HG03565 (cell line): ENCODE data around the gene SUGT1.
"Not testable (repeated sequence)": the region's sequence is repeated elsewhere in the genome, so short reads cannot be mapped to it uniquely, and the experiment has no call there.

Source experiments
- ATAC-seq: cut with Tn5 transposase; IDR thresholded peaks from one replicate; pipeline ENCODE4 v1.9.1; 2021; ENCODE audit warnings: mild to moderate bottlenecking, moderate library complexity; ENCODE audit not compliant: unreplicated experiment

The SUGT1 gene

DNA sequence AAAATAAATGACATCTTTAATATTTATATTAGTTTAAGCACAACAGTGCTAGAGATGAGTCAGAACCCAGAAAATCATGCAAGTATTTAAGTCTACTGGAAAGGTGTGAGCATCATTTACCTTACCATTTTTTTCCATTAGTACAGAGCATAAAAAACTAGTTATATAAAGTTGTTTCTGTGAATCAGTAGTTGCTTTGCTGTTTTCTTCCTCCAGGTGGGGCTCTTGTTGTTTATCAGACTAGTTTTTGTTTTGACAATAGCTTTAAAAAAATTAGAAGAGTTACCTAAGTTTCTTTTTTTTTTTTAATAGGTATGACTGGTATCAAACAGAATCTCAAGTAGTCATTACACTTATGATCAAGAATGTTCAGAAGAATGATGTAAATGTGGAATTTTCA, 12.7 kb downstream of the SUGT1 start:
- ATAC-seq, result no peak

DNA sequence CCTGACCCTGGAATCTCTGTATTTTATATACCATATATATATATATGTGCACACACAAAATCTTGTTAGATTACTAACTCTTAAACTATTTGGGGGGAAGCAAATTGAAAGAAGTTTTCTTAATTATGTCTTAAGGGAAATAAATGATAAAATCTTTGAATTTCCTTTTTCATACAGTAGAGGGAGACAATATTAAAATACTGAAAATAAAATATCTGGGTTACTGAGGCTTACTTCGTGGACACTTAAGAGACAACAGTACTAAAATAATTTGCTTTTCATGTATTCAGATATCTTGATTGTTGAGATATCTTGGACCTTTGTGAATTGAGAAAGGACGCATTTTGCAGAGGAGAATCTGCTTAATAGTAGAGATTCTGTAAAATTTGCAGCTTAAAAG, 17.0 kb downstream of the SUGT1 start:
- ATAC-seq, result no peak

DNA sequence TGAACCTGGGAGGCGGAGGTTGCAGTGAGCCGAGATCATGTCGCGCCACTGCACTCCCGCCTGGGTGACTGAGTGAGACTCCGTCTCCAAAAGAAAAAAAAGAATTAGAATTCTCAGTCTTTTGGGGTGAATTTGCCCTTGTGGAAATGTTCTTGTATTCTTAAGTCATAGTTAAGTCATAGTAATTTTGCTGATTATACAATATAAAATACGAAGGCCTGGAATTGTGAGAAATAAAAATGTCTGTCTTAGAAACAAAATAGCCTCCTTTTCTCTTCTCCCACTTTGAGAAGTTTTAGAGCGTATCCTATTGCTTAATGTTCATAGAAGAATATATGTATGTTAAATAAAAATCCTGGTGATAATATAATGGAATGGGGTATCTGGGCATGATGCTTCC, 18.1 kb downstream of the SUGT1 start:
- no peak for ATAC-seq

DNA sequence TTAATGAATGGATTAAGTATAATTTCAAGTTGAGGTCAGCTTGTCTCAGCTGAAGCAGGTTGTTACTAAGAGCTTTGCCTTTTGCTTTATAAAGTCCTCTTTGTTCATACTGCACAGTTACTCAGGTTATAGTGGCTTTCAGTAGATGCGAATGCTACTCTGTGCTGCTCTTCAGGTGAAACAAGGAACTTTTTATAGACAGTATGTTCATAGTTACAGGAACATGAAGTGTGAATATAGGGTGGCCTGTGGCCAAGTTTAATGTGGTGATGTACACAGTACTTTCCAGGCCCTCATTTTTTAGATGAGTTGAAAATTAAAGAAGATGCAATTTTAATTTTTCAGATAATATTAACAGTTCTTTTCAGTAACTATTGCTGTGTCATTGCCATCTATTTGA, 20.8 kb downstream of the SUGT1 start:
- no peak for ATAC-seq

DNA sequence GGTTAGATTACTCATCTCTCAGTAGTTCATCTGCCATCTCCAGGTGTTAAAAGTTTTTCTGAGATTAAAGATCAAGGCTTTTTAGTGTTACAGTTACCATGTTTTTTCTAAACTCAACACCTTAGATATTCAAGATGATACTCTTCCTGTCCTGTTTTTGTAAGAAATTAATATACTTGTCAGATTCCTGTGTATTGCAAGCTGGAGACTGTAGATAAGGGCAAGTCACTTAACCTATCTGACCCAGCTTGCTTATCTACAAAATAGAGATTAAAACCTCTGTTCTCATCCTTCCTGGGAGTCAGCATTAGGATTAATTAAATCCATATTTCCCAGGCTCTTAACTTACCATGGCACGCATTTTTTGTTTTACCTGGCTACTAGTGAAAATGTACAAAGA, 25.2 kb downstream of the SUGT1 start:
- no peak for ATAC-seq

DNA sequence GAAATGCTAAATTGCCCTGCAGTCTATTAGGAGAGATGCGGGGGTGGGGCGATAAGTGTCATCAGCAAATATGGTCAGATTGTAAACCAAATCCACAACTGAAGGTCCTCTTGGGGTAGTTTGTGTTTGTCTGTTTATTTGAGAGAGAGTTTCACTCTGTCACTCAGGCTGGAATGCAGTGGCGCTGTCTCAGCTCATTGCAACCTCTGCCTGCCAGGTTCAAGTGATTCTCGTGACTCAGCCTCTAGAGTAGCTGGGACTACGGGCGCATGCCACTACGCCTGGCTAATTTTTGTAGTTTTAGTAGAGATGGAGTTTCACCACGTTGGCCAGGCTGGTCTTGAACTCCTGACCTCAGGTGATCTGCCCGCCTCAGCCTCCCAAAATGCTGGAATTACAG, 33.2 kb downstream of the SUGT1 start:
- ATAC-seq, result not testable (repeated sequence)

DNA sequence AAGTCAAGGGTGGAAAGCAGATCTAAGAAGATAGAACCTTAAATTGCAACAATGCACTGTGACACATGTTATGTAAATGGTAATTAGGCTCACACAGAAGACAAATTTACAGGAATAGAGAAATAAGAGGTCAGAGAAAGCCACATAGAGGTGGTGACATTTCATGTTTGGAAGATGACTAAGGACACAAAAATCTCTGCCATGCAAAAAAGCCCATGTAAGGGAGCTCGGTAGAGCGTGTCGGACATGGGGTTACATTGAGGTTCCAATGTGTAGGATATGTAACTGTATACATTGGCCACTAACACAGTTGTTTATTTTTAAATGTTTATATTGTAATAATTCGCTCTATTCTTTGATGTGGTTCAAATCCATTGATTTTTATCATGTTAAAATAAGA, 33.7 kb downstream of the SUGT1 start:
- ATAC-seq, result no peak

DNA sequence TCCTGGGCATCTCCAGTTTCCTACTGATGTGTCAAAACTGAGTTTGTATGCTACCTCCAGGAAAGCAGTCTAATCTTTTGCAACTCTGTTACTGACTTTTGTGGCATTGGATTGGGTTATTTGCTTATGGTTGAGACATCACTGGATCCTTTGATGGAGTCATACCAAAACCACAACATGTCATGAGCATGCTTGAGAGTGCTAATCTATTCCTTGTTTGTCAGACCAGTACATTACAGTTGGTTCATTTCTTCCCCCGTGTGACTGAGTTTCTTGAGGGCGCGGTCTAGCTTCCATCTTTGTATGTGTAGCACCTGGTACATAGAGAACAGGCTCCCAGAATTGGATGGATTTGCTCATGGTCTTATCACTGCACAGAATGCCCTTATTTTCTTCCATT, 43.2 kb downstream of the SUGT1 start:
- ATAC-seq, result peak; percentile 85

DNA sequence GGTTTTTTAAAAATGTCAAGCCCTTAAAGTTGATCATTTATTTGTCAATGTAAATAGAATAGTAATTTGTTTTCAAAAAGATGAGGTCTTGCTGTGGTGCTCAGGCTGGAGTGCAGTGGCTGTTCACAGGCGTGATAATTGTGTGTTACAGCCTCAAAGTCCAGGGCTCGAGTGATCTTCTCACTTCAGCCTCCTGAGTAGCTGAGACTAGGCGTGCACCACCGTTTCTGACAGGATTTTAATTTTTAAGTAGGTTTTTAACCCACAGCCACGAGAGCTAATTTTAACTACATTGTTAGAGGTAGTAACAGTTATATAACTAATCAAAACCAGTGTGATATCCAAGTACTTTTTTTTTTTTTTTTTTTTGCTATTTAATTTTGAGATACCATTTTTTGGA, 43.9 kb downstream of the SUGT1 start:
- ATAC-seq, result no peak

DNA sequence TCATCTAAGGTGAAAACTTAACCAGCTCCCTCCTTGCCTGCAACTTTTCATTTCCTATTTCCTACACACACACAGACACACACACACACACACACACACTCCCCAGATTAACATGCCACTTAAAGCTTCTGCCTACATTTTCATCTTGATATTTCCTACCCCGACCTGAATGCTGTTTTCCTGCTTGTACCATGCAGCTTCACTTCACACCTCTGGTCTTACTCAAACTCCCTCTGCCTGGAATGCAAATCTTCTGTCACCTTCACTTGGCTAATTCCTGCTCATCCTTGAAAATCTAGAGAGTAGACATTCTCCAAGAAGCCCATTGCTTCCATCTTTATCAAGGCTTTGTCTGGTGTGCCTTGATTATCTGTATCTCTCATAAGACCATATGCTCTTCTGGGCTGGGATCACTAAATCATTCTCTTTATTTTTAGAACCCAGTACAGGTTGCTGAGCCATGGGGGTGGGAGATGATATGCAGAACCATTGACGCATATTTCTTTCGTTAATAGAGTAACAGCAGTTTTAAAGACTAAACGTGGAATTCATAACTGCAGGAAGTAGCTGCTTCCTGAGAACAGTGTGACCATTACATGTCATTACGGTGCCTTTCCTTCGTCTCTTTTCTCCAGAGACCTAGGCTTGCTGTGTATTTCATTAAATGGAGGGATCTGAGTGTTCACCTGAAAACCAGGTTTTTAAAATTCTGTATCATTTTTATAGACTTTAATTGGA, 49.3 kb downstream of the SUGT1 start:
- no peak for ATAC-seq

DNA sequence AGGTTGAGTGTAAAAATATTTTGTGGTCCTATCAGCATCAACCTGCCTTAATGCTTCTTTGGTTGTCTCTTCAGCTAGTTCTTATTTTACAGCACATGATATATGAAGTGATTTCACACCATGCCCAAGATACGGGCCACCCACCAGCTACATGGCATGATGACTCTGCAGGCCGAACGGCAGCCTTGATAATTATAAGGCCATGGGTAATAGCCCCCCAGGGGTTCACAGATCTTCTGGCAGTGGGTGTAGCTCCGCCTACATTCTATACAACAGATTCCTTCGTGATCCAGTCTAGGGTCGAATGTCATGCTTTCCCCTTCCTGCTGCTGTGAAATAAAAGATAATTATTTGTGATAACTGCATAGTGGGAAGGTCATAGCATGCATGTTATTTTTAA, 50.8 kb downstream of the SUGT1 start:
- ATAC-seq, result no peak

DNA sequence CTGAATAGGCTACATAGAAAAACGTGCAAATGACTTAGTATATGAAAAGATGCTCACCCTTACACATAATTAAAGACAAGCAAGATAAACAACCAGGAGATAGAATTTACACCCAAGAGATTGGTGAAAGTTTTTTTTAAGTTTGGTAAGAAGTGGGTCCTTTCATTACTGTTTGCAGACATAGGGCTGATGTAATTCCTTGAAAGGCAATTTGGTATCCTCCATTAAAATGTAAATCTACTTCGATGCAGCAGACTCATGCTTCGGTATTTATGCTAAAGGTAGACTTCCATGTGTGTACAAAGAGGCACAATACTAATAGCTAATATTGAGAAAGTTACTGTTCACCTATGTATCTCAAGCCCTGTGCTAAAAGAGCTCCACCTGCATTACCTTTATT, 53.4 kb downstream of the SUGT1 start:
- ATAC-seq, result no peak

DNA sequence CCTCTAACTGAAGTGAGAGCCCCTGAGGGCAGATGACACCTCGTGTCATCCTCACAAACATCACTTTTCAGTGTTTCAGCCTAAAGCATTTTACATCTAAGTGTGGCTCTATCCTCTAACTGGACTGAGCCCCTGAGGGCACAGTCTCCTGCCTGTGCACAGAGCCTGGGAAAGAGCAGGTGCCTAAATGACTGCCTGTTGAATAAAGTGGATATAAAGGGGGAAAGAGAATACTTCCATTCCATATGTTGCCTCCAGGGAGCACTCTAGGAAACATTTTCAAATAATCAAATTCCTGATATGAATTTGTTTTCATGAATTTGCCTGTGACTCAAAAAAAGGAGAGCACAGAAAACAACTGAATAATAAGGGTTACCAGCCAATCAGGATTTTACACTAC, 54.7 kb downstream of the SUGT1 start:
- ATAC-seq, result no peak

DNA sequence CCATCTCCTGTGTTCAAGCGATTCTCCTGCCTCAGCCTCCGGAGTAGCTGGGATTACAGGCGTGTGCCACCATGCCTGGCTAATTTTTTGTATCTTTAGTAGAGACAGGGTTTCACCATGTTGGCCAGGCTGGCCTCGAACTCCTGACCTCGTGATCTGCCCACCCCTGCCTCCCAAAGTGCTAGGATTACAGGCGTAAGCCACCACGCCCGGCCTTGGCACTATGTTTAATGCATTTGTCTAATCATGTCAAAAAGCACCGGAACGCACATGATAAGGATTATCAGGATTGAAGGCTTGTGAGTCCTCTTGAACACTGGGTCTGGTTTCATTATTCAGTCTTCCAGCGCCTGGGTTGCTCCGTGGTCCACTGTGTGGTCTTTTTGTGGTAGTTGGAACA, 55.6 kb downstream of the SUGT1 start:
- ATAC-seq, result not testable (repeated sequence)

DNA sequence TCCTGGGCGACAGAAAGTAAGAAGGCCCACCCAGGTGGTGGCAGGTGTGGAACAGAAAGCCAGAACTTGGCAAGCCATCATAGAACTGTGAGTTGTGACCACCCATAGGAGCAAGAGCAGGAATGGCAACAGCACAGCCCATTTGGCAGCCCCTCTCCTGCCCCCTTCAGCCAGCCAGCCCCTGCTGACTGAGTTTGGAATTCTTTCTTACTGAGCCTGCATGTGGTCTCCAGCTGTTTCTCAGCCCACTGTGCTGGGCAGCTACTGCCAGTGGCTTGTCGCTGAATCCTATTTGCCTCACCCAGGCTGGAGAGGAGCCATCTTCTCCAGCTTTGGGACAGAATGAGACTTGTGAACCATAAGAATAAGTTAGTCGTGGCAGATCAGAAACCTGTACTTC, 58.6 kb downstream of the SUGT1 start:
- no peak for ATAC-seq

DNA sequence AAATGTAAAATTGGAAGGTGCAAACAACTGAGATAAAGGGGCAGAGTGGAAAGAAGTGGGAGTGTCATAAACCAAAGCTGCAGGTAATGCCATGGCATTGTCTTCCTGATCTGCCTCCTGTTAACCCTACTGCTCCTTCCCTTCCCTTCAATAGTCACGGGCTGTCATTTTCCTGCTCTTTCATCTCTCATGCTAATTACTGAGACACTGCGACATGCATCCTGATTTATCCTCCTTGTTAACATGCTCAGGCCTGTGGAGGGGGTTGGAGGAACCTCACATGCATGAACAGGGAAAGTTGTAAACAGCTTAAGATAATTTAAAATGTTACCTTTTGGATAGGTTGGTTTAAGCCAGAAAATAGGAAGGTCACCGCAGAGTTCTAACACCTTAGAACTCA, 59.7 kb downstream of the SUGT1 start:
- ATAC-seq, result no peak

DNA sequence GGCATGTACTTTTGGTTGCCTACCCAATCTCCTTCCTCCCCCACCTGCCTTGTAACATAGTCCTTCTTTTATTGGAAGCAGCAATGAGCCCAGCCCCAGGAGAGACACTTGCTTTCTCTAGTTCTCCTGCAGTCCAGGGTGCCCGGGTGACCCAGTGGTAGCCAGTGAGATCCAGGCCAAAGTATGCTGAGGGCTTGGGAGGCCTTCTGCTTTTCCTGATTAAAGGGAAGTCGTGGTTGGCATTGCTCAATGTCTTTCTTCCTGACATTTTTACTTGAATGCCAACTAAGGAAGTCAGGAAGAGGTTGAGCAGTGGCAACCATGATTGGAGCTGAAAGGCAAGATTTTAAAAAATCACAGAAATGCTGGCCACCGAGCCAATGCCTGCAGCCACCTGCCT, 61.3 kb downstream of the SUGT1 start:
- no peak for ATAC-seq

DNA sequence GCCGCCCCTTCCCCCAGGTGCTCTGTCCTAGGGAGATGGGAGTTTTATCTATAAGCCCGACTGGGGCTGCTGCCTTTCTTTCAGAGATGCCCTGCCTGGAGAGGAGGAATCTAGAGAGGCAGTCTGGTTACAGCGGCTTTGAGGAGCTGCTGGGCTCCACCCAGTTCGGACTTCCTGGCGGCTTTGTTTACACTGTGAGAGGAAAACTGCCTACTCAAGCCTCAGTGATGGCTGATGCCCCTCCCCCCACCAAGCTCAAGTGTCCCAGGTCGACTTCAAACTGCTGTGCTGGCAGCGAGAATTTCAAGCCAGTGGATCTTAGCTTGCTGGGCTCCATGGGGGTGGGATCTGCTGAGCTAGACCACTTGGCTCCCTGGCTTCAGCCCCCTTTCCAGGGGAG, 68.3 kb downstream of the SUGT1 start:
- ATAC-seq, result not testable (repeated sequence)

DNA sequence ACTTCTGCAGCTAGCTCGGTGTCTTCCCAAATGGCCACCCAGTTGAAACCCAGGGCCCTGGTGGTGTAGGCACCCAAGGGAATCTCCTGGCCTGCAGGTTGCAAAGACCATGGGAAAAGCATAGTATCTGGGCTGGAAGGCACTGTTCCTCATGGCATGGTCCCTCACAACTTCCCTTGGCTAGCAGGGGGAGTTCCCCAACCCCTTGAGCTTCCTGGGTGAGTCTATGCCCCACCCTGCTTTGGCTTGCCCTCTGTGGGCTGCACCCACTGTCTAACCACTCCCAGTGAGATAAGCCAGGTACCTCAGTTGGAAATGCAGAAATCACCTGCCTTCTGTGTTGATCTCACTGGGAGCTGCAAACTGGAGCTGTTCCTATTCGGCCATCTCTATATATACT, 68.7 kb downstream of the SUGT1 start:
- not testable (repeated sequence) for ATAC-seq

DNA sequence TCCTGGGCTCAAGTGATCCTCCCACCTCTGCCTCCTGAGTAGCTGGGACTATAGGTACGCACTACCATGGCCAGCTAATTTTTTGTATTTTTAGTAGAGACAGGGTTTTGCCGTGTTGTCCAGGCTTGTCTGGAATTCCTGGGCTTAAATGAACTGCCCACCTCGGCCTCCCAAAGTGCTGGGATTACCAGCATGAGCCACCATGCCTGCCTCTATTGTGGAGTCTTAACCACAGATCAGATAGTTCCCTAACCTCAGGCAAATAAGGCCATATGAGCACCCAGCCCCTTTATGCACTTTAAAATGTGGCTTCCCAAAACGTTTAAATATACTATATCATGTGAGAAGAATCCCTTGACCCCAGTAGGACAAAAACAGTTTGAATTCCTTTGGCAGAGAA, 70.5 kb downstream of the SUGT1 start:
- ATAC-seq, result no peak

DNA sequence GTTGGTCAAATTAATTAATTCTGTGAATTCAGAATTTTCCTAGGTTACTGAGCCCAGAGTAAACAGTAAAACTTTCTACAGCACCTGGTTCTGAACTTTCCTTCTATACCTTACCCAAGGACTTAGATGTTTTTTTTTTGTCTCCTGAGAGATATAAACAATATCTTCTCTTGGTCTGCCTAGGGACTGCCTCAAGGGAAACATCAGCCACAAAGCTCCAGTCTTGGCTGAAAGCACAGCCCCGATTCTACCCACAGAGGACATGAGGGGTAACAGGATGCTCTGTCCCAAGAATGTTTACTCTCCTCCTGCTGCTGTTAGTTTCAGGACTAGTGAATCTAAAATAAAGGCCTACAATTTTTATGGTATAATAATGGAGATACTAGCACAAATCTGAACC, 72.7 kb downstream of the SUGT1 start:
- no peak for ATAC-seq

DNA sequence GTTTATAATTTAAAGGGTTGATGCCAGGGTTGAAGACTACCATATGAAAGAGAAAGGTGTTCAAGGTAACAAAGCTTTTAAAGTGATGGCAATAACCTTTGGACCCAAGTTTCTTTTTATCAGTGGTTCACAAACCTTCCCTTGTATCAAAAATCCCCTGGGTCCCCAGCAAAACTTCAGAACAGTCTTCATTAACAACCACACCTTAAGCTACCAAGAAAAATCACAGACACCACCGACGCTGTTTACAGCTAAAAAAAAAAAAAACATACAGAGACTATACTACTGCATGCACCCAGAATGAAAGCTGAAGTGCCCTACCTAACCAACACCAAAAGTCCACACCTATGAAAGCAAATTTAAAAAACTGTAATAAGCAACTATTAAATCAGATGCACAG, 73.6 kb downstream of the SUGT1 start:
- no peak for ATAC-seq

DNA sequence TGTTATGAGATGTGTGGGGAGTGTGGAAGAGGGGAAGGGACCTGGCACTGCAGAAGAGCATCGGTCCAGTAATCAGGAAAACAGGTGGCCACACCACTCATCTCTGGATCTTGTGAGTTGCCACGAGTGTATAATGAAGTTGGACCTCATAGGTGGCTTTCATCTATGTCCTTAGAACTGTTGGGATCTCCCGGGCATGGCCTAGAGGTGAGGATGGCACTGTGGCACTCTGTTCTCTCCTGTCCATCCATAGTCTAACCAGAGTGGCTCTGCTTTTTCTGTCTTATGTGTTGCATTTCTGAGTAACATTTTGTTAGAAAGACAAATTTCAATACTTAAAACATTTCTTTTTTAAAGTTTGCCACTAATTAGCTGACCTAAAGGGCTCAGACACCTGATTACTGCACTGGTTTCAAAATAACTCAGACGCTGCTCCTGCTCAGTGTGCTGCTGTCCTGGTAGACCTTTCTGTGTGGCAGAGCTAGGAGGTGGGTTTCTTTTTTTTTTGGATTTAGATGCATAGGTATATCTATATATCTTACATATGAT, 81.5 kb downstream of the SUGT1 start:
- no peak for ATAC-seq
